OCI-LY1 (cell line): ENCODE results near the gene RDH14.

Experiments
- H2AFZ ChIP-seq: fragments of 200-600 bp; sonication (generic), shearing (Covaris generic); 2 replicates; pipeline ENCODE4 v1.6.0; 2014; ENCODE audit warnings: antibody characterized with exemption, mild to moderate bottlenecking, low read length
- H3F3A ChIP-seq: fragments of 200-600 bp; sonication (generic), shearing (Covaris generic); 2 replicates; pipeline ENCODE4 v1.6.0; 2014; ENCODE audit warnings: mild to moderate bottlenecking, antibody characterized with exemption, low read length, moderate library complexity; ENCODE audit not compliant: insufficient read depth
- H3K27ac ChIP-seq: fragments of 200-600 bp; sonication (generic); 2 replicates; pipeline ENCODE4 v1.5.1; 2014; ENCODE audit warnings: low read length, mixed run types, mild to moderate bottlenecking, low read depth; ENCODE audit not compliant: poor library complexity, severe bottlenecking
- H3K27me3 ChIP-seq: fragments of 200-600 bp; sonication (generic); 2 replicates; pipeline ENCODE4 v1.6.0; 2014; ENCODE audit warnings: antibody characterized with exemption, mild to moderate bottlenecking, low read length, moderate library complexity; ENCODE audit not compliant: insufficient read depth
- H3K36me3 ChIP-seq: fragments of 200-600 bp; sonication (generic); 2 replicates; pipeline ENCODE4 v1.6.1; 2014; ENCODE audit warnings: mild to moderate bottlenecking, antibody characterized with exemption, low read length, moderate library complexity, mixed read lengths; ENCODE audit not compliant: insufficient read depth
- H3K4me1 ChIP-seq: fragments of 200-600 bp; sonication (generic); 2 replicates; pipeline ENCODE4 v1.5.1; 2014; ENCODE audit warnings: mild to moderate bottlenecking, low read length, moderate library complexity; ENCODE audit not compliant: insufficient read depth, severe bottlenecking
- H3K4me2 ChIP-seq: fragments of 200-600 bp; sonication (generic), shearing (Covaris generic); 2 replicates; pipeline ENCODE4 v1.6.1; 2014; ENCODE audit warnings: low read length
- H3K4me3 ChIP-seq: fragments of 200-600 bp; sonication (generic); 2 replicates; pipeline ENCODE4 v1.5.1; 2014; ENCODE audit warnings: low read length, low read depth, mild to moderate bottlenecking, mixed read lengths; ENCODE audit not compliant: poor library complexity, severe bottlenecking
- H3K79me2 ChIP-seq: fragments of 200-600 bp; shearing (Covaris generic); 2 replicates; pipeline ENCODE4 v1.6.1; 2016; ENCODE audit warnings: mixed run types, low read length, mixed read lengths; ENCODE audit not compliant: insufficient read depth
- H3K9ac ChIP-seq: fragments of 200-600 bp; sonication (generic), shearing (Covaris generic); 2 replicates; pipeline ENCODE4 v1.6.1; 2014; ENCODE audit warnings: mild to moderate bottlenecking, low read length, mixed read lengths
- H3K9me2 ChIP-seq: fragments of 200-600 bp; sonication (generic), shearing (Covaris generic); 2 replicates; pipeline ENCODE4 v1.6.1; 2014; ENCODE audit warnings: low read depth, mild to moderate bottlenecking, low read length, mixed read lengths
- H3K9me3 ChIP-seq: fragments of 200-600 bp; shearing (Covaris generic); 2 replicates; pipeline ENCODE4 v1.6.1; 2014; ENCODE audit warnings: low read length, mixed read lengths
- H4K20me1 ChIP-seq: fragments of 200-600 bp; sonication (generic), shearing (Covaris generic); 2 replicates; pipeline ENCODE4 v1.6.0; 2016; ENCODE audit warnings: mild to moderate bottlenecking, low read length; ENCODE audit not compliant: insufficient read depth
- CTCF ChIP-seq: fragments of 200-600 bp; sonication (generic), shearing (Covaris generic); IDR thresholded peaks from 2 replicates; pipeline ENCODE4 v1.5.1; 2017; ENCODE audit warnings: mild to moderate bottlenecking, antibody characterized with exemption, low read length, moderate library complexity, mixed read lengths
- EZH2 ChIP-seq: fragments of 200-600 bp; sonication (generic), shearing (Covaris generic); IDR thresholded peaks from 2 replicates; pipeline ENCODE4 v1.8.0; 2017; ENCODE audit warnings: borderline replicate concordance, mixed run types, mild to moderate bottlenecking, antibody characterized with exemption, low read length, moderate library complexity, mixed read lengths

Gene RDH14

GRCh38 chr2:18525236-18525635 lies 35.2 kb downstream of the RDH14 start:
- Histone ChIP-seq H4K20me1 (no peaks in the 10 kb centered on the region), H3K9ac (no peak overlapping the region), H3K4me1 (no peaks in the 10 kb centered on the region), H3K9me2 (no peaks in the 10 kb centered on the region), H3K27me3 (no peaks in the 10 kb centered on the region), H3K4me2 (no peak overlapping the region), H3K27ac (no peak overlapping the region), H3K36me3 (no peaks in the 10 kb centered on the region), H3F3A (no peaks in the 10 kb centered on the region), H3K79me2 (no peaks in the 10 kb centered on the region), H3K4me3 (no peak overlapping the region), H2AFZ (no peak overlapping the region), H3K9me3 (no peaks in the 10 kb centered on the region)
- no peak for TF ChIP-seq EZH2
- no peak for TF ChIP-seq CTCF

GRCh38 chr2:18522484-18523146 lies 37.8 kb downstream of the RDH14 start:
- Histone ChIP-seq H3K4me2 (no peak overlapping the region), H3F3A (no peaks in the 10 kb centered on the region), H4K20me1 (no peaks in the 10 kb centered on the region), H3K27ac (no peak overlapping the region), H3K36me3 (no peaks in the 10 kb centered on the region), H3K9me3 (no peaks in the 10 kb centered on the region), H3K9ac (no peak overlapping the region), H3K4me1 (no peaks in the 10 kb centered on the region), H3K4me3 (no peak overlapping the region), H3K27me3 (no peaks in the 10 kb centered on the region), H3K9me2 (no peaks in the 10 kb centered on the region), H3K79me2 (no peaks in the 10 kb centered on the region), H2AFZ (no peak overlapping the region)
- TF ChIP-seq EZH2 (no peak), CTCF (no peak)

- Histone ChIP-seq H3K36me3 (no peaks in the 10 kb centered on the region), H3K4me2 (no peak overlapping the region), H3K27me3 (no peaks in the 10 kb centered on the region), H4K20me1 (no peaks in the 10 kb centered on the region), H3K9me3 (no peaks in the 10 kb centered on the region), H3K9me2 (no peaks in the 10 kb centered on the region), H2AFZ (no peak overlapping the region), H3K4me3 (no peak overlapping the region), H3K9ac (no peak overlapping the region), H3K79me2 (no peaks in the 10 kb centered on the region), H3F3A (no peaks in the 10 kb centered on the region), H3K4me1 (no peaks in the 10 kb centered on the region), H3K27ac (no peak overlapping the region)
- peak; percentile 89 for TF ChIP-seq CTCF
- TF ChIP-seq EZH2, result no peak
Observed at GRCh38 chr2:18520451-18521425, 39.7 kb downstream of the RDH14 start.
